Esophagus muscularis mucosa (tissue), 4 donors: ENCODE data around the gene GAA. TPM values are rescaled to one million over a fixed set of nuclear protein-coding genes. Genes with fewer than 3 reads are reported as not detected.
A peak's percentile ranks its signal among the peaks of the same experiment; 100 is the strongest.
"Not testable (repeated sequence)": the region's sequence is repeated elsewhere in the genome, so short reads cannot be mapped to it uniquely, and the experiment has no call there.

ENCODE experiments used
- DNase-seq: peaks from one replicate; pipeline ENCODE4 v3.0.0-alpha.2; 2017; ENCODE audit errors: extremely low spot score
- H3K27ac ChIP-seq, 4 donors: fragments of 200-600 bp; sonication (generic); replicated peaks in 1 of 4; 1 replicate in 3 of 4; 2 replicates in 1 of 4; pipeline ENCODE4 v1.5.1; 2016 to 2019; ENCODE audit warnings: mild to moderate bottlenecking in 1 of 4
- H3K27me3 ChIP-seq, 4 donors: fragments of 200-600 bp; sonication (generic); one replicate each; pipeline versions ENCODE4 v1.5.1 to v1.6.0; 2016 to 2019
- H3K36me3 ChIP-seq, 4 donors: fragments of 200-600 bp; sonication (generic); one replicate each; pipeline ENCODE4 v1.5.1; 2016 to 2019
- H3K4me1 ChIP-seq, 4 donors: fragments of 200-600 bp; sonication (generic); one replicate each; pipeline ENCODE4 v1.5.1; 2016 to 2019
- H3K4me3 ChIP-seq, 4 donors: fragments of 200-600 bp; sonication (generic); 1 replicate in 2 of 4; 2 replicates in 2 of 4; pipeline ENCODE4 v1.5.1; 2016 to 2019; ENCODE audit warnings: mild to moderate bottlenecking in 4 of 4, moderate library complexity in 1 of 4
- H3K9me3 ChIP-seq, 4 donors: fragments of 200-600 bp; sonication (generic); 1 replicate in 3 of 4; 2 replicates in 1 of 4; pipeline ENCODE4 v1.5.1; 2016 to 2019
- EP300 ChIP-seq: sonication (generic); formaldehyde crosslinking; IDR thresholded peaks from one replicate; pipeline ENCODE4 v1.6.1; 2017; ENCODE audit warnings: antibody characterized with exemption
- POLR2A ChIP-seq: fragments of 450-650 bp; IDR thresholded peaks from one replicate; pipeline ENCODE4 v1.6.1; 2017; ENCODE audit warnings: antibody characterized with exemption, moderate library complexity, mild to moderate bottlenecking, low read depth
- POLR2AphosphoS5 ChIP-seq, 2 donors: sonication (generic); formaldehyde crosslinking; IDR thresholded peaks; one replicate each; pipeline ENCODE4 v1.6.1; 2017; ENCODE audit warnings: antibody characterized with exemption in 2 of 2
- WGBS: methylation state at CpG from one replicate; pipeline ENCODE4 v1.1.5; 2018; 5-methylcytosine and 5-hydroxymethylcytosine counted together
- intact Hi-C: fragments of 100-400 bp; cut with DNase I; formaldehyde crosslinking; loops from one replicate; pipeline ENCODE4 v1.15.1; 2023
- total RNA-seq, 4 donors: library from RNA; depleted of rRNA; stranded (reverse); fragments of >200 nt; gene quantifications; one replicate each; pipeline versions ENCODE4 v1.1.0 to v1.2.1, GENCODE V29; 2016
- TF ChIP-seq, protein P1 (sequence below), 3 experiments: fragments of 200-600 bp in 2 of 3; fragments of 450-650 bp in 1 of 3; sonication (generic) in 2 of 3; IDR thresholded peaks; one replicate each; pipeline ENCODE4 v1.5.1; 2017 to 2019; ENCODE audit warnings: antibody characterized with exemption in 3 of 3, mild to moderate bottlenecking in 2 of 3, moderate library complexity in 1 of 3

The GAA gene
- total RNA-seq, 4 donors from 2014 or later: 65.4 to 84.4 (median 73.7) TPM

- intact Hi-C loops: no loop called here
- no peak for TF ChIP-seq EP300
- no peak for TF ChIP-seq POLR2AphosphoS5 (IDR thresholded peaks at IDR 0.05)
- TF ChIP-seq POLR2A: no peak
- TF ChIP-seq, protein P1, sequence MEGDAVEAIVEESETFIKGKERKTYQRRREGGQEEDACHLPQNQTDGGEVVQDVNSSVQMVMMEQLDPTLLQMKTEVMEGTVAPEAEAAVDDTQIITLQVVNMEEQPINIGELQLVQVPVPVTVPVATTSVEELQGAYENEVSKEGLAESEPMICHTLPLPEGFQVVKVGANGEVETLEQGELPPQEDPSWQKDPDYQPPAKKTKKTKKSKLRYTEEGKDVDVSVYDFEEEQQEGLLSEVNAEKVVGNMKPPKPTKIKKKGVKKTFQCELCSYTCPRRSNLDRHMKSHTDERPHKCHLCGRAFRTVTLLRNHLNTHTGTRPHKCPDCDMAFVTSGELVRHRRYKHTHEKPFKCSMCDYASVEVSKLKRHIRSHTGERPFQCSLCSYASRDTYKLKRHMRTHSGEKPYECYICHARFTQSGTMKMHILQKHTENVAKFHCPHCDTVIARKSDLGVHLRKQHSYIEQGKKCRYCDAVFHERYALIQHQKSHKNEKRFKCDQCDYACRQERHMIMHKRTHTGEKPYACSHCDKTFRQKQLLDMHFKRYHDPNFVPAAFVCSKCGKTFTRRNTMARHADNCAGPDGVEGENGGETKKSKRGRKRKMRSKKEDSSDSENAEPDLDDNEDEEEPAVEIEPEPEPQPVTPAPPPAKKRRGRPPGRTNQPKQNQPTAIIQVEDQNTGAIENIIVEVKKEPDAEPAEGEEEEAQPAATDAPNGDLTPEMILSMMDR (IDR thresholded peaks at IDR 0.05): no peak
These were observed 13.8 kb upstream of the GAA start for GRCh38 chr17:80087346-80088265.

GRCh38 chr17:80089762-80090161, 11.6 kb upstream of the GAA start:
- Histone ChIP-seq H3K36me3 (peaks cover 0 to 17% (median 4%) of the 10 kb centered on the region in 4 donors), H3K9me3 (no peaks in the 10 kb centered on the region), H3K27ac (no peak overlapping the region), H3K4me1 (no peaks in the 10 kb centered on the region), H3K4me3 (no peak overlapping the region), H3K27me3 (no peaks in the 10 kb centered on the region)
- intact Hi-C loops: no loop called here
- over 99% methylated on average over 14 of the region's 16 CpGs for WGBS
- TF ChIP-seq POLR2A (no peak), EP300 (no peak), POLR2AphosphoS5 (IDR thresholded peaks at IDR 0.05) (no peak)
- TF ChIP-seq, protein P1 (IDR thresholded peaks at IDR 0.05): no peak
- no peak for DNase-seq

More at GRCh38 chr17:80087346-80088265, 13.8 kb upstream of the GAA start:
- no peak overlapping the region for H3K27ac ChIP-seq
- H3K36me3 ChIP-seq: peaks cover 0 to 17% (median 4%) of the 10 kb centered on the region in 4 donors
- no peaks in the 10 kb centered on the region for H3K27me3 ChIP-seq
- H3K4me1 ChIP-seq: peaks cover 3 to 5% (median 5%) of the 10 kb centered on the region in 4 donors
- no peak overlapping the region for H3K4me3 ChIP-seq
- DNase-seq: no peak
- 90% methylated on average over 29 of the region's 34 CpGs for WGBS
- H3K9me3 ChIP-seq: no peaks in the 10 kb centered on the region

GRCh38 chr17:80090164-80090563, 11.2 kb upstream of the GAA start:
- H3K4me3 ChIP-seq, H3K27me3 ChIP-seq, H3K9me3 ChIP-seq, H3K27ac ChIP-seq, H3K4me1 ChIP-seq, DNase-seq, intact Hi-C loops: not testable (repeated sequence)
- H3K36me3 ChIP-seq: peaks cover 0 to 17% (median 4%) of the 10 kb centered on the region in 4 donors
- 95% methylated on average over 44 of the region's 44 CpGs for WGBS

GRCh38 chr17:80091376-80091775, 10.0 kb upstream of the GAA start:
- Histone ChIP-seq H3K27ac (no peak overlapping the region), H3K36me3 (peaks cover 0 to 17% (median 4%) of the 10 kb centered on the region in 4 donors), H3K4me1 (no peaks in the 10 kb centered on the region), H3K27me3 (no peaks in the 10 kb centered on the region), H3K9me3 (no peaks in the 10 kb centered on the region), H3K4me3 (no peak overlapping the region)
- no peak for TF ChIP-seq EP300
- WGBS: 92% methylated on average over 4 of the region's 4 CpGs
- intact Hi-C loops: no loop called here
- DNase-seq: no peak

DNA sequence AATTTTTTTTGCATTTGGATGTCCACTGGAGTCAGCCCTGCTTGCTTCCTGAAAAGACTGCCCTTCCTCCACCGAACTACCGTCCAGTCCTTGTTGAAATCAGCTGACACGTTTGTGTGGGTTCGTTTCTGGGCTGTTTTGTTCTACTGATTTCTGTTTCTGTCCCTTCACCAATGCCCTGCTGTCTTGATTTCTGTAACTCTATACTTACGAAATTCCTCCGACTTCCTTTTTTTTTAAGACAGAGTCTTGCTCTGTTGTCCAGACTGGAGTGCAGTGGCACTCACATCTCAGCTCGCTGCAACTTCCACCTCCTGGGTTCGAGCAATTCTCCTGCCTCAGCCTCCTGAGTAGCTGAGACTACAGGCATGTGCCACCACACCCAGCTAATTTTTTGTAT, 8.4 kb upstream of the GAA start:
- TF ChIP-seq POLR2AphosphoS5 (IDR thresholded peaks at IDR 0.05) (no peak), EP300 (no peak), POLR2A (no peak)
- TF ChIP-seq, protein P1 (IDR thresholded peaks at IDR 0.05): no peak
- 69% methylated on average over 8 of the region's 8 CpGs for WGBS
- Histone ChIP-seq H3K9me3 (no peaks in the 10 kb centered on the region), H3K4me1 (no peaks in the 10 kb centered on the region), H3K27me3 (no peaks in the 10 kb centered on the region), H3K36me3 (peaks cover 0 to 13% (median 4%) of the 10 kb centered on the region in 4 donors), H3K4me3 (no peak overlapping the region), H3K27ac (peak overlapping the region in 2 of 4 donors; percentile 26 to 48)
- no peak for DNase-seq
- intact Hi-C loops: no loop called here
